Natural killer cell (primary cell): ENCODE results near the gene PRR7. TPM values are rescaled to one million over a fixed set of nuclear protein-coding genes. Genes with fewer than 3 reads are reported as not detected.
A peak's percentile ranks its signal among the peaks of the same experiment; 100 is the strongest.

Experiments
- ATAC-seq, 3 donors: fragments of 150-1000 bp in 2 of 3; fragments of 200-7000 bp in 1 of 3; cut with Tn5 transposase; 1 replicate in 1 of 3; 2 replicates in 2 of 3; pipeline ENCODE4 v1.10.0; 2021; ENCODE audit warnings: mild to moderate bottlenecking in 2 of 3, moderate library complexity in 2 of 3
- DNase-seq, 2 donors: peaks; one replicate each; pipeline versions ENCODE4 v3.0.0 to v3.0.0-alpha.2; 2013 to 2021; ENCODE audit warnings: mixed read lengths in 1 of 2
- H3K27ac ChIP-seq: one replicate; pipeline ENCODE4 v1.5.1; 2013; ENCODE audit warnings: mild to moderate bottlenecking, low read length
- H3K27me3 ChIP-seq: one replicate; pipeline ENCODE4 v1.6.1; 2013; ENCODE audit warnings: low read length; ENCODE audit not compliant: control insufficient read depth, insufficient read depth
- H3K36me3 ChIP-seq: one replicate; pipeline ENCODE4 v1.6.1; 2013; ENCODE audit warnings: low read length; ENCODE audit not compliant: control insufficient read depth, insufficient read depth
- H3K4me1 ChIP-seq: one replicate; pipeline ENCODE4 v1.6.1; 2013; ENCODE audit warnings: low read length; ENCODE audit not compliant: control insufficient read depth, insufficient read depth
- H3K4me3 ChIP-seq: one replicate; pipeline ENCODE4 v1.5.1; 2013; ENCODE audit warnings: low read length
- H3K9me3 ChIP-seq: one replicate; pipeline ENCODE4 v1.6.1; 2013; ENCODE audit warnings: low read length; ENCODE audit not compliant: control insufficient read depth, insufficient read depth
- H3K27ac Mint-ChIP-seq, 2 donors: one replicate each; pipeline ENCODE4 v1.8.0; 2022; ENCODE audit warnings: mild to moderate bottlenecking in 2 of 2, mixed read lengths in 2 of 2, moderate library complexity in 1 of 2
- H3K27me3 Mint-ChIP-seq, 2 donors: one replicate each; pipeline ENCODE4 v1.8.0; 2022; ENCODE audit warnings: low read depth in 2 of 2, mixed read lengths in 2 of 2
- H3K36me3 Mint-ChIP-seq: one replicate; pipeline ENCODE4 v1.8.0; 2022; ENCODE audit warnings: mixed read lengths
- H3K4me1 Mint-ChIP-seq, 2 donors: one replicate each; pipeline ENCODE4 v1.8.0; 2022; ENCODE audit warnings: mixed read lengths in 2 of 2
- H3K4me3 Mint-ChIP-seq: one replicate; pipeline ENCODE4 v1.8.0; 2022; ENCODE audit warnings: mild to moderate bottlenecking, moderate library complexity, mixed read lengths
- H3K9me3 Mint-ChIP-seq, 2 donors: one replicate each; pipeline ENCODE4 v1.8.0; 2022; ENCODE audit warnings: mixed read lengths in 2 of 2
- CTCF ChIP-seq: fragments of 200-600 bp; IDR thresholded peaks from one replicate; pipeline ENCODE4 v1.8.0; 2022; ENCODE audit warnings: antibody characterized with exemption
- WGBS: methylation state at CpG from one replicate; pipeline ENCODE4 v1.1.7; 2013; ENCODE audit warnings: missing lambda C conversion rate; ENCODE audit not compliant: insufficient coverage; 5-methylcytosine and 5-hydroxymethylcytosine counted together
- intact Hi-C: fragments of 100-400 bp; cut with micrococcal nuclease; formaldehyde crosslinking; loops from one replicate; pipeline ENCODE4 v1.14.2; 2022
- total RNA-seq, 4 donors: library from RNA; stranded (reverse); fragments of 120-200 nt in 1 of 4; gene quantifications; one replicate each; pipeline versions ENCODE4 v1.2.3 to v1.2.4, GENCODE V29; 2013 to 2022

The PRR7 gene
- total RNA-seq: 10 to 100 TPM; 21.6 to 27.9 (median 23.3) TPM
- total RNA-seq (2013): 8.1 TPM

DNA sequence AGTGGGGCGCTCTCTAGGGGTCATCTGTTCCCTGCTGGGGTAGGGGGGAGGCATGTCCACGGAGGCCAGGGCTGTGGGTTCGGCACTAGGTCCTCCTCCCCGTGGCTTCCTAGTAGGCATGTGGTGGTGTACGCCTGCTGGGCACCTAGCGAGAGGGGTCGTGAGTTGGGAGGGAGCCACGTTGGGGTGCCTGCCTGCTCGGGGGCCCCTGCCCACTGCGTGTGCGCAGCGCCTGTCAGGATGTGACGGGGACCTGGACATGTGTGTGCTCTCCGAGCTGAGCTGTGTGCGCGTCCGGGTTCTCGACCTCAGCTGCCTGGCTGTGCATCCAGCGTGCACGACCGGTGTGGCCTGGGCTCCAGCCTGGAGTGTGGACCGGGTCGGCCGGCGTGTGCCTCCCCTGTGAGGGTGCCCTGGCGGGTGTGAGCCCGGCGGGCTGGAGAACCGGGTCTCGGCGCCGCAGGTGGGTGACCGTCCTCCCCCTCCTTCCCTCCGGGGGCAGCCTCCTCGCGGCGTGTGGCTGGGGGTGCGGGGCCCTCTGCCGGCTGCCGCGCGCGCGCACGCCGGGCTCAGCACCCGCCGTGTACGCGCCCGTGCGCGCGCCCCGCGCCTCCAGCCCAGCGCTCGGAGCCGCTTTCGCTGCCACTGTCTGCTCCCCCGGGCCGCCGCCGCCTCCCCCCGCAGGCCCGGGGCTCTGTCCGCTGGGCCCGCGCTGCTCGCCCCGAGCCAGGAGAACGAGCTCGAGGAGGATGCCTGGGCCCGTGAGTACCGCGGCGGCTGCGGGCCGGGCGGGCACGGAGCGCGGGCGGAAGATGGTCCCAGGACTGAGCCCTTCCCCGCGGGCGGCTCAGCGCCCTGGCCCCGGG is at the start of gene PRR7:
PRR7 (plus strand) TSS at position 615 of the 866 bp plus-strand sequence. CDS start 8,254 bp downstream, outside the sequence.
- H3K4me3 ChIP-seq: peak within 1 kb of the TSS; percentile 42
- peak; percentile 80 to 92 for DNase-seq
- no peaks in the 10 kb centered on the region for H3K27me3 Mint-ChIP-seq
- no peaks in the 10 kb centered on the region for H3K9me3 ChIP-seq
- no peaks in the 10 kb centered on the region for H3K9me3 Mint-ChIP-seq
- ATAC-seq: peak; percentile 62 to 87 (median 71)
- peak within 1 kb of the TSS; percentile 78 for H3K27ac ChIP-seq
- TF ChIP-seq CTCF: no peak
- H3K4me3 Mint-ChIP-seq: peak within 1 kb of the TSS; percentile 75
- peak within 1 kb of the TSS; percentile 79 to 84 for H3K27ac Mint-ChIP-seq
- peaks cover 47% of the 10 kb centered on the region for H3K4me1 ChIP-seq
- H3K27me3 ChIP-seq: no peaks in the 10 kb centered on the region
- H3K4me1 Mint-ChIP-seq: peaks cover 27 to 51% of the 10 kb centered on the region in 2 donors
- WGBS: under 1% methylated on average over 89 of the region's 89 CpGs
- H3K36me3 ChIP-seq: peaks cover 21% of the 10 kb centered on the region
- intact Hi-C loops: loop anchor here (1.0 kb wide), 2 partner anchors 8 to 17 kb away; no protein-coding TSS in a partner anchor
- no peaks in the 10 kb centered on the region for H3K36me3 Mint-ChIP-seq

GRCh38 chr5:177397875-177398390 is 48.7 kb upstream of the PRR7 start:
- no peaks in the 10 kb centered on the region for H3K36me3 Mint-ChIP-seq
- ATAC-seq: no peak
- H3K4me3 Mint-ChIP-seq: no peak overlapping the region
- no peak for DNase-seq
- peaks cover 10 to 13% of the 10 kb centered on the region in 2 donors for H3K27me3 Mint-ChIP-seq
- no peak overlapping the region for H3K27ac Mint-ChIP-seq
- no peak for TF ChIP-seq CTCF
- intact Hi-C loops: no loop called here
- H3K9me3 ChIP-seq: no peaks in the 10 kb centered on the region
- WGBS: 87% methylated on average over 14 of the region's 16 CpGs
- H3K36me3 ChIP-seq: no peaks in the 10 kb centered on the region
- H3K27ac ChIP-seq: no peak overlapping the region
- H3K27me3 ChIP-seq: peaks cover 20% of the 10 kb centered on the region
- peaks cover 3 to 6% of the 10 kb centered on the region in 2 donors for H3K4me1 Mint-ChIP-seq
- no peaks in the 10 kb centered on the region for H3K9me3 Mint-ChIP-seq
- H3K4me3 ChIP-seq: no peak overlapping the region
- H3K4me1 ChIP-seq: peaks cover 18% of the 10 kb centered on the region

DNA sequence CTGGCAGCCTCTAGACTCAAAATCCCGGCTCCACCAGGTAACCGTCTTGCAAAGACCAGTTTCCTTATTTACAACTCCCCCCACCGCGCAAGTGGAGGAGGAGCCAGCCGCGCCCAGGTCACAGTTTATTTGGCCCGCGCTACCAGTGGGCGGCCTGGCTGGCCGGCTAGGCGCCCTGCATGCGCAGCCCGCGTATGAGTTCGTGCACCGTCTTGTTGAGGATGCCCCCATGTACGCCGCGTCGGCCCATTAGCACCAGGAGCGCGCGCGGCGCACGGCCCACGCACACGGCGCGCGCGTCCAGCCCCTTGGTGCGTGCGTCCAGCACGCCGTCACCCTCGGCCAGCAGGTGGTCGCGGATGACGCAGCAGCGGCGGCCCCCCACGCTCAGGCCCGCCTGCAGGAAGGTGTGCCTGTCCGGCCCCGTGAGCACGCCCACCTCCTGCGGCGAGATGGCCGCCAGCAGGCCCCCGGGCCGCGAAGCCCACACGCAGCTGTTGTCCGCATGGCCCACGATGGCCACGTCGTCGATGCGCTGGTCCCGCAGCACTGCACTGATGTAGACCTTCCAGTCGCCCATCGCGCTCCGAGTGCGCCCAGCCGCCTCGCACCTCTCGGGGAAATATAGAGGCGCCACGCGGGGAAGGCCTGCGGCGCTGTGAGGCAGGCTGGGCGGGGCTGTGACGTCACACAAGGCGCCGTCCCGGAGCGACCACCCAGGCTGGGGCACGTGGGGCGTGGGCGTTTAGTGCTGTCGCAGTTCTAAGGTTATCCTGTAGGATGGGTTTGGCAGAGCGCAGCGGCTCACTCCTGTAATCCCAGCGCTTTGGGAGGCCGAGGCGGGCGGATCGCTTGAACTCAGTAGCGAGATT is 46.4 kb upstream of the PRR7 start, which contains the start of gene PFN3:
PFN3 (minus strand) TSS at position 665 of the 872 bp plus-strand sequence; CDS start at position 580, 85 bp downstream.
- Histone ChIP-seq H3K36me3 (no peaks in the 10 kb centered on the region), H3K27me3 (peaks cover 22% of the 10 kb centered on the region), H3K4me1 (peaks cover 32% of the 10 kb centered on the region), H3K27ac (no peak within 1 kb of the TSS), H3K4me3 (no peak within 1 kb of the TSS), H3K9me3 (no peaks in the 10 kb centered on the region)
- Mint-ChIP-seq H3K9me3 (no peaks in the 10 kb centered on the region), H3K4me1 (peaks cover 19 to 21% of the 10 kb centered on the region in 2 donors), H3K4me3 (no peak within 1 kb of the TSS), H3K36me3 (no peaks in the 10 kb centered on the region), H3K27ac (no peak within 1 kb of the TSS), H3K27me3 (peaks cover 13 to 17% of the 10 kb centered on the region in 2 donors)
- no peak for TF ChIP-seq CTCF
- 74% methylated on average over 92 of the region's 92 CpGs for WGBS
- DNase-seq (no peak), ATAC-seq (no peak)
- intact Hi-C loops: no loop called here
